ENCODE data around the gene KRT73.
"Not testable (repeated sequence)": the region's sequence is repeated elsewhere in the genome, so short reads cannot be mapped to it uniquely, and the experiment has no call there.

The KRT73 gene

DNA sequence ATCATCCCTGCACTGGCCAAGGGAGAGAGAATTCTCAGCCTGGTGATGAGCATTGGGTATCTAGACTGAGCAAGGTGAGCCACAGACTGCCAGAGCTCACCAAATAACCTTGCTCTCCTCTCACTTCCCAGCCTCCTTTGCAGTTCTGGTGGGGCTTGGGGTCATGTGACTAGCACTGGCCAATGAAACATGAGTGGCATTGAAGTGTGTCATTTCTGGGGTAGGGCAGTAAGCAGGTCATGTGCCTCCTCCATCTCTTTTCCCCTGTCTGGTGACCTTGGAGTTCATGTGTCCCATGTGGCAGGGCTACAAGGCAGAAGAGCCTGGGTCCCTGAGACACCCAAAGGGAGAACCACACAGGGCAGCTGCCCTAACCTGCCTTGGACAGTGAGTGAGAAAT lies 13.5 kb downstream of the KRT73 start:
- no peak overlapping the region for H3K4me3 ChIP-seq (ENCODE audit: insufficient read depth, low read depth, low read length)
- H3K36me3 ChIP-seq (ENCODE audit: control insufficient read depth, insufficient read depth, low read length), result no peaks in the 10 kb centered on the region
- H3K27ac ChIP-seq (ENCODE audit: insufficient read depth, low read depth, low read length, poor library complexity, severe bottlenecking), result no peak overlapping the region
- H3K27me3 ChIP-seq (ENCODE audit: control insufficient read depth, insufficient read depth, low read length, poor library complexity, severe bottlenecking), result peaks cover 3% of the 10 kb centered on the region
- no peaks in the 10 kb centered on the region for H3K9me3 ChIP-seq (ENCODE audit: control insufficient read depth, low read length)
- no peaks in the 10 kb centered on the region for H3K4me1 ChIP-seq (ENCODE audit: control insufficient read depth, insufficient read depth, low read length)

DNA sequence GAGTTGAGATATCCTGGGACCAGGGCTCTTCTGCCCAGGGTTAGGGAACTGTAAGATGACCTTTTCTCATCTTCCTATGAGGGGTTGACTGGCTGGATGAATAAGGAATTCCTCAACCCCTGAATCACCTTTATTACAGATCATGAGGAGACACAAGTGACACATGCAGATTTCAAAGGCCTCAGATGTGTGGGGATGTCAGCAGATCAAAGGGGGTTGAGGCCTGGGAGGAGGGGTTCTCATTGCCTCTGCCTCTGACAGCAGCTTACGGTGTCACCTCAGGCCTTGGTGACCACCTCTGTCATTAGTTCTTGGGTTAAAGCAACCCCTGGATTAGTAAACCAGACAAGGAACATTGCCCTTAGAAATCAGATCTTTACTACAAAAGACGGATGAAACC lies 15.0 kb downstream of the KRT73 start:
- Histone ChIP-seq H3K27ac (ENCODE audit: insufficient read depth, low read depth, low read length, poor library complexity, severe bottlenecking) (no peak overlapping the region), H3K4me3 (ENCODE audit: insufficient read depth, low read depth, low read length) (no peak overlapping the region), H3K4me1 (ENCODE audit: control insufficient read depth, insufficient read depth, low read length) (no peaks in the 10 kb centered on the region), H3K9me3 (ENCODE audit: control insufficient read depth, low read length) (no peaks in the 10 kb centered on the region), H3K36me3 (ENCODE audit: control insufficient read depth, insufficient read depth, low read length) (no peaks in the 10 kb centered on the region), H3K27me3 (ENCODE audit: control insufficient read depth, insufficient read depth, low read length, poor library complexity, severe bottlenecking) (peaks cover 3% of the 10 kb centered on the region)
- WGBS, 2 experiments, result 60 to 69% methylated on average over 2 of the region's 2 CpGs

DNA sequence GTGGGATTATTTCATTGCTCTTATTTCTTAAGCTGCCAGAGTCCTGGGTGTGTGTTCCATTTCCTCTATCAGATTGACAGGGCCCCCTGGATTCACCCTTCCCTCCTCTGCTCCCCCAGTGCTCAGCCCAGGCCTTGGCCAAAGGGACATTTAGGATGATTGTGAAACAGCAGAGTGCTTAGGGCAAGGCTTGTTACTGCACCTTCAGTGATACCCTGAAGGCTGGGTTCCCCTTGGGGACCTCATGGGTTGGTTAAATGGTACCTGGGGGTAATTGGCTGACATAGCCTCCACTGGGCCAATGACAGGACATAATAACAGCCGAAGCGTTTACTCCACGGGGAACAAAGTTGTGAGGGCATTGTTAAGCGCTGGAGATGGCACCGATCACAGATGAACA lies 15.8 kb downstream of the KRT73 start:
- Histone ChIP-seq H3K4me1 (ENCODE audit: control insufficient read depth, insufficient read depth, low read length) (no peaks in the 10 kb centered on the region), H3K27ac (ENCODE audit: insufficient read depth, low read depth, low read length, poor library complexity, severe bottlenecking) (no peak overlapping the region), H3K9me3 (ENCODE audit: control insufficient read depth, low read length) (no peaks in the 10 kb centered on the region), H3K36me3 (ENCODE audit: control insufficient read depth, insufficient read depth, low read length) (no peaks in the 10 kb centered on the region), H3K4me3 (ENCODE audit: insufficient read depth, low read depth, low read length) (no peak overlapping the region), H3K27me3 (ENCODE audit: control insufficient read depth, insufficient read depth, low read length, poor library complexity, severe bottlenecking) (peaks cover 3% of the 10 kb centered on the region)
- 92 to 96% methylated on average over 5 of the region's 5 CpGs for WGBS, 2 experiments

DNA sequence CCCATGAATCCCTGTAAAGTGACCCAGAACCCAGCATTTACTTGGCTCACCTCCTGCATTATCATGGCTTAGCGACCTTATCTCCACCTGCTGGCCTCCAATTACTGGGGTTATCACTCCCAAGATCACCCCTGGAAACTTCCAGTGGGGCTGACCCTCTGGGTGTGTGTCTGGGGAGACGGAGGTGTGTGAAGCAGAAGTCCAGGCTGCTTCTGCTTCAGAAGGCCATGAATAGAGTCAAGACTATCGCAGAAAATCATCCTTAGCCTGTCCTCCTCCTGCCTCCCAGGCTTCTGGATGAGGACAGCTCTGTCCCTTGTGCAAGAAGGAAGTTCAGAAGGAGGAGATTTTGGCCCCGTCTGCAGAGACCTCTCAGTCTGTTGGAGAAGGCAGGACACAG lies 16.7 kb downstream of the KRT73 start:
- no peak overlapping the region for H3K27ac ChIP-seq (ENCODE audit: insufficient read depth, low read depth, low read length, poor library complexity, severe bottlenecking)
- no peak overlapping the region for H3K4me3 ChIP-seq (ENCODE audit: insufficient read depth, low read depth, low read length)
- no peaks in the 10 kb centered on the region for H3K4me1 ChIP-seq (ENCODE audit: control insufficient read depth, insufficient read depth, low read length)
- H3K9me3 ChIP-seq (ENCODE audit: control insufficient read depth, low read length), result no peaks in the 10 kb centered on the region
- 91 to 92% methylated on average over 4 of the region's 4 CpGs for WGBS, 2 experiments
- no peaks in the 10 kb centered on the region for H3K36me3 ChIP-seq (ENCODE audit: control insufficient read depth, insufficient read depth, low read length)
- peaks cover 3% of the 10 kb centered on the region for H3K27me3 ChIP-seq (ENCODE audit: control insufficient read depth, insufficient read depth, low read length, poor library complexity, severe bottlenecking)

DNA sequence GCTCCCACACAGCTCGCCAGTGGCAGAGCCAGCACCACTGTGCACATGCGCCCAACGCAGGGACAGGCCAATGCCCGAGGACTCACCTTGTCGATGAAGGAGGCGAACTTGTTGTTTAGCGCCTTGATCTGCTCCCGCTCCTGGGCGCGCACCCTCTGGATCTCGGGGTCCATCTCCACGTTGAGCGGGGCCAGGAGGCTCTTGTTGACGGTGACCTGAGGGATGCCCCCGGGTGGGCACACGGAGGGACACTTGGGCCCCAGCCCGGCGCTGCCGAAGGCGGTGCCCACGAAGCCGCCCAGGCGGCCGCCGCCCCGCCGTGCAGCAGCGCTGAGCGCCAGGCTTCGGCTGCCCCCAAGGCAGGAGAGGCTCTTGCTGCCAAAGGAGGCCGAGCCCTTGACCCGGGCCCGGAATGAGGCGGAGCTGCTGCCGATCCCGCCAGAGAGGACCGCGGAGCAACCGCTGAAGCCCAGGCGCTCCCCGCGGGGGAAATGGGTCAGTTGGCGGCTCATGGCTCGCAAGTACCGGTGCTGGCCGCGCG lies 17.3 kb downstream of the KRT73 start, which contains the start of gene KRT72:
KRT72 (minus strand) TSS at position 523 of the 541 bp plus-strand sequence; CDS start at position 512, 11 bp downstream.
- Histone ChIP-seq H3K4me3 (ENCODE audit: insufficient read depth, low read depth, low read length) (no peak within 1 kb of the TSS), H3K9me3 (ENCODE audit: control insufficient read depth, low read length) (no peaks in the 10 kb centered on the region), H3K27me3 (ENCODE audit: control insufficient read depth, insufficient read depth, low read length, poor library complexity, severe bottlenecking) (peaks cover 3% of the 10 kb centered on the region), H3K36me3 (ENCODE audit: control insufficient read depth, insufficient read depth, low read length) (no peaks in the 10 kb centered on the region), H3K27ac (ENCODE audit: insufficient read depth, low read depth, low read length, poor library complexity, severe bottlenecking) (no peak within 1 kb of the TSS), H3K4me1 (ENCODE audit: control insufficient read depth, insufficient read depth, low read length) (no peaks in the 10 kb centered on the region)
- WGBS, 2 experiments, result 90 to 92% methylated on average over 48 of the region's 48 CpGs

DNA sequence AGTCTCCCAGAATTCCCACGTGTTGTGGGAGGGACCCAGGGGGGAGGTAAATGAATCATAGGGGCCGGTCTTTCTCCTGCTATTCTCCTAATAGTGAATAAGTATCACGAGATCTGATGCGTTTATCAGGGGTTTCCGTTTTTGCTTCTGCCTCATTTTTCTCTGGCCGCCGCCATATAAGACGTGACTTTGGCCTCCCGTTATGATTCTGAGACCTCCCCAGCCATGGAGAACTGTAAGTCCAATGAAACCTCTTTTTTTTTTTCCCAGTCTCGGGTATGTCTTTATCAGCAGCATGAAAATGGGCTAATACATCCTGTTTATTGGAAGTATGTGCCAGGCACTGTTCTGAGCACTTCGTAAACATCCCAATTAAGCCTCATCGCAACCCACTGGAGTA lies 17.9 kb downstream of the KRT73 start:
- WGBS, 2 experiments, result 90% methylated on average over 12 of the region's 12 CpGs
- H3K4me3 ChIP-seq (ENCODE audit: insufficient read depth, low read depth, low read length), result no peak overlapping the region

DNA sequence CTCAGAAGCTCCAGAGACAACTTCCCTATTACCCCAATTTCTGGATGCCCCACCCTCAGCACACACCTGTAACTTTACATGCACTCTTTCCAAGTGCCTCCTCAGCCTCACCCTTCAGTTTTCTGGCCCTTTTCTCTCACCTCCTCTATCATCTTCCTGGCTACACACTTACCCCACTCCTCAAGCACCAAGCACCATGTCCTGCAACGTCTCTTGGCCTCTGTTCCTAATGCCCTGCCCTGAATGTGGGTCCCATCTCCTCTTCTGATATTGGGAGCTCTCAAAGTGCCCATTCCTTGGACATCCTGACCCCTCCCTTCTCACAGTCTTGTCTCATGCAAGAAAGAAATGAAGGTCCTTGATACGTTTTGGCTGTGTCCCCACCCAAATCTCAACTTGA lies 18.3 kb downstream of the KRT73 start:
- H3K9me3 ChIP-seq (ENCODE audit: control insufficient read depth, low read length), result no peaks in the 10 kb centered on the region
- no peak overlapping the region for H3K27ac ChIP-seq (ENCODE audit: insufficient read depth, low read depth, low read length, poor library complexity, severe bottlenecking)
- WGBS, 2 experiments, result 78 to 82% methylated on average over 2 of the region's 2 CpGs
- no peaks in the 10 kb centered on the region for H3K4me1 ChIP-seq (ENCODE audit: control insufficient read depth, insufficient read depth, low read length)
- peaks cover 3% of the 10 kb centered on the region for H3K27me3 ChIP-seq (ENCODE audit: control insufficient read depth, insufficient read depth, low read length, poor library complexity, severe bottlenecking)
- no peak overlapping the region for H3K4me3 ChIP-seq (ENCODE audit: insufficient read depth, low read depth, low read length)
- H3K36me3 ChIP-seq (ENCODE audit: control insufficient read depth, insufficient read depth, low read length), result no peaks in the 10 kb centered on the region

More for the DNA sequence above, 17.9 kb downstream of the KRT73 start:
- H3K27me3 ChIP-seq (ENCODE audit: control insufficient read depth, insufficient read depth, low read length, poor library complexity, severe bottlenecking), result peaks cover 3% of the 10 kb centered on the region
- no peak overlapping the region for H3K27ac ChIP-seq (ENCODE audit: insufficient read depth, low read depth, low read length, poor library complexity, severe bottlenecking)
- no peaks in the 10 kb centered on the region for H3K9me3 ChIP-seq (ENCODE audit: control insufficient read depth, low read length)
- H3K4me1 ChIP-seq (ENCODE audit: control insufficient read depth, insufficient read depth, low read length), result no peaks in the 10 kb centered on the region
- H3K36me3 ChIP-seq (ENCODE audit: control insufficient read depth, insufficient read depth, low read length), result no peaks in the 10 kb centered on the region

DNA sequence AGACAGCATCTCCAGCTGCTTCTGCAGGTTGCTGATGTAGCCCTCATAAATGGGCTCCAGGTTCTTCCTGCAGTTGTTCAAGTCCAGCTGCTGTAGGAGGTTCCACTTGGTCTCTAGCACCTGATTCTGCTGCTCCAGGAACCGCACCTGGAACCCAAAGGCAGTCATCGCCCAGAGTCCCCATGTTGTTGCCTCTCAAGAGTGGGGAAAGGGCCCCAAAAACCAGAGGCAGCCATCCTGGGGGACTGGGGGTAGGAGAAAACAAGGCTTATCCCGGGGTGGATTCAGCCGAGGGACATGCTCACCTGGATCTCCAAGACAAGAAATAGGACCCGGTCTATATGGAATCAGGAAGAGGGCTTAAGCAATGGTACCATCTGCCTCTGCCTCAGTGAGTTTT lies 19.4 kb downstream of the KRT73 start:
- Histone ChIP-seq H3K36me3 (ENCODE audit: control insufficient read depth, insufficient read depth, low read length) (no peaks in the 10 kb centered on the region), H3K9me3 (ENCODE audit: control insufficient read depth, low read length) (no peaks in the 10 kb centered on the region), H3K4me1 (ENCODE audit: control insufficient read depth, insufficient read depth, low read length) (no peaks in the 10 kb centered on the region), H3K27ac (ENCODE audit: insufficient read depth, low read depth, low read length, poor library complexity, severe bottlenecking) (no peak overlapping the region), H3K4me3 (ENCODE audit: insufficient read depth, low read depth, low read length) (no peak overlapping the region), H3K27me3 (ENCODE audit: control insufficient read depth, insufficient read depth, low read length, poor library complexity, severe bottlenecking) (peaks cover 3% of the 10 kb centered on the region)
- WGBS, 2 experiments, result 93 to 96% methylated on average over 5 of the region's 5 CpGs

DNA sequence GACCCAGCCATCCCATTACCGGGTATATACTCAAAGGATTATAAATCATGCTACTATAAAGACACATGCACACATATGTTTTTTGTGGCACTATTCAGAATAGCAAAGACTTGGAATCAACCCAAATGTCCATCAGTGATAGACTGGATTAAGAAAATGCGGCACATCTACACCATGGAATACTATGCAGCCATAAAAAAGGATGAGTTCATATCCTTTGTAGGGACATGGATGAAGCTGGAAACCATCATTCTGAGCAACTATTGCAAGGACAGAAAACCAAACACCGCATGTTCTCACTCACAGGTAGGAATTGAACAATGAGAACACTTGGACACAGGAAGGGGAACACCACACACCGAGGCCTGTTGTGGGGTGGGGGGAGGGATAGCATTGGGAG lies 24.1 kb downstream of the KRT73 start:
- H3K27me3 ChIP-seq (ENCODE audit: control insufficient read depth, insufficient read depth, low read length, poor library complexity, severe bottlenecking); H3K9me3 ChIP-seq (ENCODE audit: control insufficient read depth, low read length); H3K36me3 ChIP-seq (ENCODE audit: control insufficient read depth, insufficient read depth, low read length); H3K4me1 ChIP-seq (ENCODE audit: control insufficient read depth, insufficient read depth, low read length); H3K27ac ChIP-seq (ENCODE audit: insufficient read depth, low read depth, low read length, poor library complexity, severe bottlenecking); H3K4me3 ChIP-seq (ENCODE audit: insufficient read depth, low read depth, low read length): not testable (repeated sequence)
- WGBS, 2 experiments, result 79 to 83% methylated on average over 3 to 4 of the region's 4 CpGs

DNA sequence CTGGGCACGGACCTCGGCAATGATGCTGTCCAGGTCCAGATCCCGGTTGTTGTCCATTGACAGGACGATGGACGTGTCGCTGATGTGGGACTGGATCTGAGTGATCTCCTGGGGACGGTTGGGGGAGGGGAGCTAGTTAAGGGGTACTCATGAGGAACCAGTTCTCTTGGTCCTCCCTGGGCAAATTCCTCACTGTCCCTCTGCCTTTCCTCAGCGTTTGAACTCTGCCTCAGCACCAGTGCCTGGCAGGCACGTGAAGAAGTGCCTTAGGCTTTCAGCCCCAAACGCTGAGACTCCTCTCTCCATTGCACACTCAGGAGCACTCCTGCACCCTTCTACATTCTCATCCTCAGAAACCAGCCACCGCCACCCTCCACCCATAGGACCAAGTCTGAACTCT lies 26.8 kb downstream of the KRT73 start:
- Histone ChIP-seq H3K27ac (ENCODE audit: insufficient read depth, low read depth, low read length, poor library complexity, severe bottlenecking) (no peak overlapping the region), H3K9me3 (ENCODE audit: control insufficient read depth, low read length) (no peaks in the 10 kb centered on the region), H3K27me3 (ENCODE audit: control insufficient read depth, insufficient read depth, low read length, poor library complexity, severe bottlenecking) (no peaks in the 10 kb centered on the region), H3K4me3 (ENCODE audit: insufficient read depth, low read depth, low read length) (no peak overlapping the region), H3K36me3 (ENCODE audit: control insufficient read depth, insufficient read depth, low read length) (no peaks in the 10 kb centered on the region), H3K4me1 (ENCODE audit: control insufficient read depth, insufficient read depth, low read length) (no peaks in the 10 kb centered on the region)
- 93% methylated on average over 11 of the region's 11 CpGs for WGBS, 2 experiments

DNA sequence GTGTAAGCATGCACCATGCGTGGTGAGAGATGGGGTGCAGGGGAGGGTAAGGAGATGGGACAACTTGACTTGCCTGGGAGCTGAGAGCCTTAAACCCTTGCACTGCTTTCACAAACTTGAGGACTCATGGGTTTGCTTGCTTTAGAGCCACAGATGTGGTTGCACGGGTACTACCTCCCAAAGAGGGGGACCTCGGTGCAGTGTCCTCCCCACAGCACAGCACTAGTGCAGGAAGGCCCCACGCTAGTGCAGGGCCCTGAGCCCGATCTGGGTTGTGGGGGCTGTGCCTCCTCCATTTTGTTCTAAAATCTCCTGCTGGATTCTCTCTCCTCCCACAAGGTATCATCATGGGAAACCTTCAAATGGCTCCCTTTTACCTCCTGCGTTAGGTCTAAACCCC lies 28.3 kb downstream of the KRT73 start:
- Histone ChIP-seq H3K27ac (ENCODE audit: insufficient read depth, low read depth, low read length, poor library complexity, severe bottlenecking) (no peak overlapping the region), H3K4me1 (ENCODE audit: control insufficient read depth, insufficient read depth, low read length) (no peaks in the 10 kb centered on the region), H3K4me3 (ENCODE audit: insufficient read depth, low read depth, low read length) (no peak overlapping the region), H3K27me3 (ENCODE audit: control insufficient read depth, insufficient read depth, low read length, poor library complexity, severe bottlenecking) (no peaks in the 10 kb centered on the region), H3K9me3 (ENCODE audit: control insufficient read depth, low read length) (no peaks in the 10 kb centered on the region), H3K36me3 (ENCODE audit: control insufficient read depth, insufficient read depth, low read length) (no peaks in the 10 kb centered on the region)
- 92% methylated on average over 6 of the region's 6 CpGs for WGBS, 2 experiments

Measured in ectodermal cell (in vitro differentiated cells).